Erythroblast (primary cell): ENCODE results near the gene DPP3.
"Not testable (repeated sequence)": the region's sequence is repeated elsewhere in the genome, so short reads cannot be mapped to it uniquely, and the experiment has no call there.

Experiments
- DNase-seq, 2 experiments: peaks; one replicate each; lab custom pipeline; 2025; lab: John Stamatoyannopoulos, UW
- GATA1 ChIP-seq: IDR thresholded peaks from 2 replicates; pipeline ENCODE4 v1.6.1; 2011; ENCODE audit warnings: low read depth, mild to moderate bottlenecking, control low read depth, low read length, moderate library complexity
- POLR2A ChIP-seq: IDR thresholded peaks from 2 replicates; pipeline ENCODE4 v1.6.1; 2011; ENCODE audit warnings: mild to moderate bottlenecking, low read length

DPP3 gene

DNA sequence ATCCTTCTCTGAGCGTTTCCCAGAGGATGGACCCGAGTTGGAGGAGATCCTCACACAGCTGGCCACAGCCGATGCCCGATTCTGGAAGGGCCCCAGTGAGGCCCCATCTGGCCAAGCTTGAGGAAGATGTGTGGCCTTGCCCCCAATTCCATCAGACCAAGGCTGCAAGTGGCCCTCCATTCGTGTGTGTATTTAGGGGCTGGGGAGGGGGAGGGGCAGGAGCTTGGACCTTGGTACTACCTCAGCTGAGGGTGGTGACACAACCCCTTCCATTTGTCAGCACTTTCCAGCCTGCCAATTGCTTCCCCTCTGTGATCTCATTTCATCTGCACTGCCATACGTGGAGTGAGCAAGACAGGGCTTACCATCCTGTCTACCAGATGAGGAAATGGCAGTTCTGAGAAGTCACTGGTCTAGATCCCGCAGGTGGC lies 28.9 kb downstream of the DPP3 start:
- DNase-seq = peak in 1 of 2 experiments; percentile 15
- no peak for TF ChIP-seq POLR2A
- no peak for TF ChIP-seq GATA1

DNA sequence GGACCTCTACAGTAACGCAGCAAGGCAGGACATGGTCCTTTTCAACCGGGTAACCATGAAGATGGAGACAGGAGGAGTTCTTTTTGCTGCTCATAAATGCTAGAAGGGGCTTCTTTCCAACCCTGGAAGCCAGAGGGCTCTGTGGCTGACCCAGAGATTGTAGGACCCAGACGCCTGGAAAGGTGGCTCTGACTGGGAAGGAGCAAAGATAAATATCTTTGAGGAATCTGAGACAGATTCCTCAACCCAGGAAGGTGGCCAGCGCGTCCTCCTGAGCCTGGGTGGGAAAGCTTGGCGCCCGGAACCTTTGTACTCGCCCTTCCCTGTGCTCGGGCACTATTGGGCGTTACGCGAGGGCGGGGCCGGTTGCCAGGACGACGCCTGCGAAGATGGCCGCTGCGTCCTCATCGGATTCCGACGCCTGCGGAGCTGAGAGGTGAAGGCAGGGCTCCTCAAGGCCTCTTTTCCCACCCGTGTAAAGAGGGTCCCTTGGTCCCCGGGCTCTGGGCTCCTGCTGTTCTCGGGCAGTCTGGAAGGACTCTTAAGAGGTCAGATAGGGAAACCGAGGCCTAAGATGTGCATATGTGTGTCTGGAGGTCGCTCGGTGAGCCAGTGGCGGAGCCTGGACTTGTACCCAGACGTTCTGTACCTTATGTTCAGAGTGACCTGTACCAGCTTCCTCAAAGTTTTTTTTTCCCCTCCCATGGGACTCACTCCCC lies 30.2 kb downstream of the DPP3 start, which contains the start of gene BBS1:
Gene BBS1, plus strand, starts transcription at position 365 of the 719 bp plus-strand sequence. Its CDS starts 25 bp downstream, at position 390.
- peak; percentile 84 to 91 for DNase-seq

DNA sequence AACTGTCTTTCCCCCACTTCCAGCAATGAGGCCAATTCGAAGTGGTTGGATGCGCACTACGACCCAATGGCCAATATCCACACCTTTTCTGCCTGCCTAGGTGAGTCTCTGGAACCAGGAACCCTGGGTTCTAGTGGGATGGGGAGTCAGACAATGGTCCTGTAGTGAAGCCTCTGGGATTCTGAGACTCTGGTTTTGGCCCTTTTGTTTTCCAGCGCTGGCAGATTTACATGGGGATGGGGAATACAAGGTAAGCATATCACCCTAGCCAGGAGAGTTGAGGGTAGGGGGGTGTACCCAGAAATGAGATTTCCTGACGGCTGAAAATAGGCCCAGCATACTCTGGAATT lies 30.7 kb downstream of the DPP3 start:
- TF ChIP-seq POLR2A (no peak), GATA1 (no peak)
- no peak for DNase-seq

More for the DNA sequence above, 30.2 kb downstream of the DPP3 start, which contains the start of gene BBS1:
- TF ChIP-seq POLR2A = peak; percentile 71
- no peak for TF ChIP-seq GATA1

DNA sequence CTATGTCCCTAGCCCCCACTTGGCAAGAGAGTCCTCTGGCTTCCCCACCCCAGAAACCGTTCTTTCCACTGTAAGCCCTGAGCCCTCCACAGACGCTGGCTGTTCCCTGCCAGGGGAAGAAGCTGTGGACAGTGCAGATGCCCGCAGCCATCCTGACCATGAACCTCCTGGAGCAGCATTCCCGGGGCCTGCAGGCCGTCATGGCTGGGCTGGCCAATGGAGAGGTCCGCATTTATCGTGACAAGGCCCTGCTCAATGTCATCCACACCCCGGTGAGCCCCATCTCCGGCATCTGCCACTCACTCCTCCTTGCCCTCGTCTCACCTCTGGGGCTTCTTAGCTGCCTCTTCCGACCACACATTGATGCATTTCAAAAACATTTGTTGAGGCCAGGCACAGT lies 43.4 kb downstream of the DPP3 start:
- no peak for DNase-seq
- TF ChIP-seq GATA1 (no peak), POLR2A (no peak)

DNA sequence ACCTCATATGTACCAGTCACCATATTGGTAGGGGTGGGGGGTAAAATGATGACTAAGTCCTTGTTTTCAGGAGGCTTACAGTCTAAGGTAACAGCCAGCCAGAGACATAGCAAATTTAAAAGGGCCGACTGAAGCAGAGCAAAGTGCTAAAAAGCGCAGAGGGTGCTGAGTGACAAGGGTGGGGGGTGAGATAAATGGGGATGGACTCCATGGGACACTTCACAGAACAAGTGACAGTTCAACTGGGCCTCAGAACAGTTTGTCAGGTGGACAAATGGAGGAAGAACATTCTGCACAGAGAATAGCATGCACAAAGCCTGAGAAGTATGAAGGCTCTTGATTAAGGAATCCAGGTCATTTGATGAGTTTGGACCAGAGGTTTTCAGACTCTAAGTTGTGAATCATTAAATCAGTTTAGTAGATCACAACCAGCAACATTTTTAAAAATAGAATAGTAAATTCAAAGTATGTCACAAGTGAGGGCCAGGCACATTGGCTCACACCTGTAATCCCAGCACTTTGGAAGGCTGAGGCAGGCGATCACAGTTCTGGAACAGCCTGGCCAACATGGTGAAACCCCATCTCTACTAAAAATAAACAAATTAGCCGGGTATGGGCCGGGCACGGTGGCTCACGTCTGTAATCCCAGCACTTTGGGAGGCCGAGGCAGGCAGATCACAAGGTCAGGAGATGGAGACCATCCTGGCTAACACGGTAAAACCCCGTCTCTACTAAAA lies 44.2 kb downstream of the DPP3 start:
- no peak for TF ChIP-seq POLR2A
- no peak for TF ChIP-seq GATA1
- no peak for DNase-seq

DNA sequence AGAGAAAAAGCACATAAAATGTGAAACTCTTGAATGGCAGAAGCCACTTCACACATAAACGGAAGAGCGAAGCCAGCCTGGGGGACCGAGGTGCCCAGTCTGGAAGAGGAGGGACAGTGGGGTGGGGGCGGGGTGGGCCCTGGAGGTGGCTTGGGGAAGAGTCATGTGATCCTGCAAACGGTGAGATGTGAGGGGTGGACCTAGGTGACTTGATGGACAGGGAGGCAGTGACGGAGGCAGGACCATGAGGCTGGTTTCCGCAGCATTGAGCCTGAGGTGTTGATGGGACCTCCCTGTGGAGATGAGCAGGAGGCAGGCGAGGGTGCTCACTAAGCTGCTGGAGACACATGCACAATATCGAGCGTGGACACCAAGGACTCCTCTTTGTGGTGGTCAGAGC lies 48.8 kb downstream of the DPP3 start:
- TF ChIP-seq POLR2A = no peak
- no peak for TF ChIP-seq GATA1
- no peak for DNase-seq

DNA sequence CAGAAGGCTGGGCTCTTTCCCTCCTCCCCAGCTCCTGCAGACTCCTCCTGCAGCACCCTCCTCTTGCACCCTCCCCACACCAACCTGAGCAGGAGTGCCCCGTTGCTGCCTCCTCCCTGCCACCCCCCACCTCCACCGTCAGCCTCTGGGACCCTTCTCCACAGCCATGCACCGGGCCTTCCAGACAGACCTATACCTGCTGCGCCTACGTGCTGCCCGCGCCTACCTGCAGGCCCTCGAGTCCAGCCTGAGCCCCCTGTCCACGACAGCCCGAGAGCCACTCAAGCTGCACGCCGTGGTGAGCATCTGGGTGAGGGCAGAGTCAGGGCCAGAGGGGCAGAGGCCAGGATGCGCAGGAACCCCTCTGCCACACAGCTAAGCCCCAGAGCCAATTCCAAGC lies 49.4 kb downstream of the DPP3 start:
- DNase-seq = no peak
- TF ChIP-seq POLR2A (no peak), GATA1 (no peak)

DNA sequence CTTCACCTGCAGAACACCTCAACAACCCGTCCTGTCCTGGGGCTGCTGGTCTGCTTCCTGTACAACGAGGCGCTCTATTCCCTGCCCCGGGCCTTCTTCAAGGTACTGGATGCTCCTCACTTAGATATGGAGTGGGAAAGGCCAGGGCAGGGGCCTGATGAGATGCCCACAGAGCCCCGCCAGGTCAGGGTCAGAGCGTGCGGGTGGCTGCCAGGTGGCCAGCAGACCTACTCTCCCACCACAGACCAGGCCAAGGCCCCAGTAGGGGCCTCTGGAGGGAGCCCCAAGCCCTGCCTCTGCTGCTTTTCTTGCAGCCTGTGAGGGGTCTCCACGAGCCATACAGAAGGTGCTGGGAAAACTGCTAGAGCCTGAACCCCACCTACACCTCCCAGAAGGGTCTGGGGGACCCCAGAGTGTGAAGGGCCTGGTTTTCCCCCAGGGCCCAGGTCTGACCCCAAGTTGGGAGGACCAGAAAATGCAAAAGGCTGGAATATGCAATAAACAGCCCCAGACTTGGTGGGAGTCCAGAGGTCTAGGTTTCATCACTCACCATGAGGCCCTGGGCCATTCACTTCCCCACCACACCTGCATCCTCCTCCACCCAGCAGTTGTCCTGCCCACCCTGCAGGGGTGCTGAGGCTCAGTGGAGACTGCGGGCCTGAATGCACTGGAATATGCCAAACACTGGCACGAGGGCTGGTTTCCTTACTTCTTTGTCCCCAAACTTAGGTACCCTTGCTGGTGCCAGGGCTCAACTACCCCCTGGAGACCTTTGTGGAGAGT lies 50.9 kb downstream of the DPP3 start:
- TF ChIP-seq GATA1 (no peak), POLR2A (no peak)

DNA sequence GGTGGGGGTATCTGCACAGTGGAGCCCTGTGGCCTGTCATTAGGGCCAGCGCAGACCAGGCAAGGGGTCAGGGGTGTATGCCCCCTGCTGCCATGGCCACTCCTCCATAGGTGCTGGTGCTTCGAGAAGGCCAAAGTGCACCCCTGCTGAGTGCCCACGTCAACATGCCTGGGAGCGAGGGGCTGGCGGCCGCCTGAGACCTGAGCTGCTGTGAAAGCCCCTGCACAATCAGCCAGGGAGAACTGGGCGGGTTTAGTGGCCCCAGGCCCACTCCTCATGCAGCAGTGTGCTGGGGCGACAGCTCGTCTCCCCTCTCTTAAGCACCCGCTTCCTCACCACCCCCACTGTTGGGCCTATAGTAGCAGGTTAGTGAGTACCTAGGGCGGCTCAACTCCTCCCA lies 51.6 kb downstream of the DPP3 start:
- DNase-seq = no peak
- no peak for TF ChIP-seq POLR2A
- TF ChIP-seq GATA1 = no peak

More for the DNA sequence above, 50.9 kb downstream of the DPP3 start:
- DNase-seq = no peak

DNA sequence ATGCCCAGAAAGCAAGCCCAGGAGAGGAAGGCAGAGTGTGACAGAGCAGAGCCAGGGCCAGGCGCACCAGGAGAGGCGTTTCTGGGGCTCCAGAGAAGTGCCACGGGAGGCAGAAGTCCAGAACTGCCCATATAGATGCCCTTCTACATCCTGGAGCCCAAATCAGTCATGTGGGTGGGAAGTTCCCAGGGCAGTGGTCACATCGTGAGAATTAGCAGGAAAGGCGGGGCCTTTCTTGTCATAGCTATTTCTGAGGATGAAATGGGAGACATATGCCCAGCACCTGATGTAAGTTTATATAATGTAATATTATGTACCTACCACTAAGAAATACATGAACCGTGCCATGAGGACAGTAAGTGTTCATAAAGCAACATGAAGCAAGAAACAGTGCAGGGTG lies 52.5 kb downstream of the DPP3 start:
- TF ChIP-seq GATA1 = no peak
- no peak for TF ChIP-seq POLR2A
- DNase-seq = no peak

DNA sequence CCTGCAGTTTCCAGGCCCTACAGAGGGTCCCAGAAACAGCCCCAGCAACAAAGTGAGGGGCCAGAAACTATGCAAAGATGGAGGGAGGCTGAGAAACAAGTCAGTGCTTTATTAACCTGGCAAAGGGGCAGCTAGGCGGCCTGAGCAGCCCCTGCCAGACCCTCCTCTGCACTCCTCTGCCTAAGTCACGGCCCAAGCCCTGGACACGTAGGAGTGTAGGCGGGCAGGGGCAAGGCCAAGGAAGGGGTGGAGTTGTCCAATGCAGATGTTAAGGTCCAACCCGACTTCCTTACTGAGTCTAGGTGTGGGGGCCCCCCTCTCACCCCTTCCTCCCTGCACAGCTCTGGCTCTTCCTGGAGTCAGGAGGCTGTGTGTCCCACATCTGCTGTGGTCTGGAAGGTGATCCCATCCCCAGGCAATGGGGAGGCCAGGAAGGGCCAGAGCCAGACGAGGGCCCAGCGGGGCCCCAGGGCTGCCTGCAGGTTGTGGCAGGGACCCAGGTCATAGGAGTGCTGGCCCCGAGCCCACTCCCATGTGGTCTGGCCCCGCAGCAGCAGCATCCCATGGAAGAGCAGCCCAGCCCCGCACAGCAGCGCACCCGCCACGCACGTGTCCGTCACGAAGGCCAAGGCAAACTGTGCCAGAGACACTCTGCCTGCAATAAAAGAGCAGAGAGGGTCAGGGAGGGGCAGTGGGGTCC lies 59.1 kb downstream of the DPP3 start:
- DNase-seq = no peak
- no peak for TF ChIP-seq GATA1
- no peak for TF ChIP-seq POLR2A

DNA sequence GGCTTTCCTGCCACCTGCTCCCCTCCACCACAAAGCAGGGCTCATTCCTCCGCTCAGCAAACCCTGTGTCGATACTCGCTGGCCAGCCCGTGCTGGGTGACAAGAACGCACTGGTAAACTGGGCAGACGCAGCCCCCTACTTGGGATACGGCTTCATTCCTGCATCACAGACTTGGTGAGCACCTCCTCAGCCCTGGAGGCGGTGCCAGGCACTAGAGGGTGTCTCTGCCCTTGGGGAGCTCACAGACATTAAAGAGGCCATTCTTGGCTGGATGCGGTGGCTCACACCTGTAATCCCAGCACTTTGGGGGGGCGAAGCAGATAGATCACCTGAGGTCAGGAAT lies 59.6 kb downstream of the DPP3 start:
- no peak for DNase-seq
- no peak for TF ChIP-seq GATA1
- no peak for TF ChIP-seq POLR2A

DNA sequence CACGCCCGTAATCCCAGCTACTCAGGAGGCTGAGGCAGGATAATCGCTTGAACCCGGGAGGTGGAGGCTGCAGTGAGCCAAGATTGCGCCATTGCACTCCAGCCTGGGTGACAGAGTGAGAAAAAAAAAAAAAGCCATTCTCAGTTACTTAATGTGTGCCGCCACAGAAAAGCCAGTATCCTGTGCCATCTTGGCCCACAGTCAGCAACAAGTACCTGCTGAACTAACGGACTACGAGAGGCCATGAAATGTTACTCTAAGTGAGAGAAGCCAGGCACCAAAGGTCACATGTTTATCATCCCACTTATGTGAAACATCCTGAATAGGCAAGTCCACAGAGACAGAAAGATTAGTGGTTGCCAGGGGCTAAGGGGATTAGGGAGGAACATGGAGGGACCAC lies 60.4 kb downstream of the DPP3 start:
- DNase-seq = not testable (repeated sequence)

DNA sequence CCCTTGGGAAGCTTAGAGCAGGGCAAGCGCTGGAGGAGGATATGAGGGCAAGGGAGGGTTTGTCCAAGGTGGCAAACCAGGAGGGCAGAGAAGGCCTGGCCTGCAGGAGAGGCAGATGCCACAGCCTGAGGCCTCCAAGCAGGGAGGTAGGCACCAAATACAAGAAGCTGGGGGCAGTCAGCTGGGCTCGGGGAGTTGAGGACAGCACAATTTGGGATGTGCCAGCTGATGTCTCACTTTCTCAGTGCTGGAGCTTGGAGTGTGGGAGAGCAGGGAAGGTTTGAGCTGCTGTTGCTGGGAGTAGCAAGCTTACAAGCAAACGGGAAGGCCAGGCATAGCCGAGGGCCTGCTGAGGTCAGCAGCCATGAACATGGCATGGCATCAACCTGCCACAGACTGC lies 61.7 kb downstream of the DPP3 start:
- no peak for DNase-seq

More for the DNA sequence above, 61.7 kb downstream of the DPP3 start:
- no peak for TF ChIP-seq GATA1
